Middle frontal gyrus (tissue), 1 donor: ENCODE measurements around the gene OR2AT4.
A peak's percentile ranks its signal among the peaks of the same experiment; 100 is the strongest.
"Not testable (repeated sequence)": the region's sequence is repeated elsewhere in the genome, so short reads cannot be mapped to it uniquely, and the experiment has no call there.

Experiments used
- DNase-seq: peaks from one replicate; pipeline ENCODE4 v3.0.0-alpha.2; 2015; ENCODE audit warnings: low spot score; ENCODE audit errors: extremely low spot score

Gene OR2AT4

GRCh38 chr11:75096456-75097172 is at the start of gene OR2AT4:
Gene OR2AT4 (minus strand): TSS chr11:75096876.
- no peak for DNase-seq

DNA sequence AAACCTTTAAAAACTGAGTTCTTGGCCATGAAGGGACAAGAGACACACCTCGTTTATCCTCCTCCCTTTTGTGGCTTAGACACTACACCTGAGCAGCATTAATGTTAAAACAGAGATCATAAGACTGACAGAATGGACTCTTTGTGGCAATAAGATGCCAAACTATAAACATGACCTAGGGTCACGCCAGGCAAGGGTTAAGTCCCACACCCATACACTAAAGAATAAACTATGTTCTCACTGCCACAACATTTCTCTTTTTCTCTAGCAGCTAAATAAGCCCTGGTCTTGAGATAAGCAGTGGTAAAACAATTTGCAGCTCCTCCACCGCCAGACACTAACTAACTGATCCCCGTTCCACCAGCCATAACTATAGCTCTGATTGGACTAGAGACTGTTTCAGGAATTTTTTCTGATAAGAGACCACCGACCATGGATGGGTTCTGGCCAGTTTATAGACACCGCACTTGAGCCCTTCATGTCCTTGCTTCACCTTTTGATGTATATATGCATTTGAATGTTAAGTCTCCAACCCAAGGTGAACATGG is 49.4 kb upstream of the OR2AT4 start:
- no peak for DNase-seq

- DNase-seq = no peak
These were observed 48.7 kb upstream of the OR2AT4 start for GRCh38 chr11:75145196-75145971.

- no peak for DNase-seq
These were observed 48.0 kb upstream of the OR2AT4 start for GRCh38 chr11:75144716-75145014.

DNA sequence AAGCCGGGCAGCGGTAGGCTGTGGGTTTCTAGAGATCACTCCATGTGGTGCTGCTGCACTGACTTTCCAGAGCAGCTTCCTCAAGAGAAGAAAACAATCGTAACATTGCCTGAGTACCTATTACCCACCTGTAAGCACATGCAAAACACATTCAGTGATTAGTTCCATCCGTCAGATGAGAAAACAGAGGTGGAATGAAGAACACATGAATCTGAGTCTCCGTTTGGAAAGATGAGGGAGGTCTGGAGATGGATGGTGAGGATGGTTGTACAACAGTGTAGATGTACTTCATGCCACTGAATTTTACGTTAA is 46.7 kb upstream of the OR2AT4 start:
- no peak for DNase-seq

DNA sequence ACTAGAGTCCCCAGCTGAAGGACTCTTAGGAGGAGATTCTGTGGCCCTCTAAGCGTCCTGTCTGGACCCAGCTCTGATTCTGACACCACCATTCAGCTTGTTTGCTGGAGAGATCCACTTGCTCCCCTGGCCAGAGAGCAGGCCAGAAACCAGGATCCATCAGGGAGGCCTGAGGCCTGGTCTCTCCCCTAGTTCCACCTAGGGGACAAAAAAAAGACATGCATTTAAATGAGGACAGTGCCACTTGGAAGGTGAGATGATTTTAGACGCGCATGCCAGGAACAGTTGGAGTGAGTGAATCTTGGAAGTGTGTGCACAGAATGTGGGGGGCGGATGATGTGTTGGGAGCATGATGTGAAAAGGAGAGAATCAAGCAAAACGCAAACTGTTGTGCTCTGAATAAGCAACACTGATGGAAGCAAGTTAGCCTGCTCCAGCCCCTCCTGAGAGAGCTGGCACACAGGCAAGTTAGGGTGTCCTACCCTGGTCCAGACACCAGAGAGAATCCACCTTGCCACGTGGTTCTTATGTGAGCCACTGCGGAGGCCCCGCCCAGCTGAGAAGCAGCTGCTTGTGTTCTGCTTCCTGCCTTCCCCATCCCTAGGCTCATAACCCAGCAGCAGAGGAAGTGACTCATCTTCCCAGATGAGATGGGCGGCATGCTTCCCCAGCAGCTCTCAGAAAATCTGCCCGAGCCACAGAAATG is 46.2 kb upstream of the OR2AT4 start:
- peak; percentile 62 for DNase-seq

- no peak for DNase-seq
These were observed 44.5 kb upstream of the OR2AT4 start for GRCh38 chr11:75141166-75141565.

DNA sequence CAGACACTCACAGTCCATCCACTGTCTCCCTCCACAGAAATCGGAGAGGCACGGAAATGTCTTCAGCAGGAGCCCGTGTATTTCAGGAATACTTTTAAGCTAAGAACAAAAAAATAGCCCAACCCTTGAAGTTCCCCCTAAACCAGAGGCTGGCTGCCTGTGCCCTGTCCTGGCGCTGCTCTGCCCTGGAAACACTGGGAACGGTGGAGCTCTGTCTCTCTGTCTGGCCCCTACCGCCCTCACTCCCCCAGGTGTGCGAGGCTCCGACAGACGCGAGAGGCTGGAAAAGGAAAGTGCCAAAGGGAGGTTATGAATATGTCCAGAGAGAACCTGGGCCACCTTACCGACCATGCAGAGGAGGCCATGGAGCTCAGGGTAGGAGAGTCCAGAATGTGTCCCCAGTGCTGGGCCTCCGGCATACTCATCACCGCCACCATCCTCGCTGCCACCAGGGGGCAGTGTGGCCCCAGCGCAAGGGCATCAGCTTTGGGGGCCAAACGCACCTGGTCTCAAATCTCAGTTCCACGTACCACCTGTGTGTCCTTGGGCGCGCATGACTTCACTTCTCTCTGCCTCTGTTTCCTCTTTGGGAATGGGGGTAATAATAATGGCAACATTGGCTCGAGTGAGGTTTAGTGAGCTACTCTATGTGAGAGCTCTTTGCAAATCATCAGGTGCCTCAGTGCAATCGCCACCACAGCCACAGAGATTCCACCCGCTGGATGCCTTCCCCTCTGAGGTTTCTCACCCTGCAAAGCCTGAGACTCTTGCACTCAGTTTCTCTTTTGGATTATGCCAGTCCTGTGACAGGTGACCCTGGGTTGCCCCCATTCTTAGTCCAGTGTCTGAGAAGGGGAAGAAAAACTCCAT is 43.8 kb upstream of the OR2AT4 start:
- no peak for DNase-seq

DNA sequence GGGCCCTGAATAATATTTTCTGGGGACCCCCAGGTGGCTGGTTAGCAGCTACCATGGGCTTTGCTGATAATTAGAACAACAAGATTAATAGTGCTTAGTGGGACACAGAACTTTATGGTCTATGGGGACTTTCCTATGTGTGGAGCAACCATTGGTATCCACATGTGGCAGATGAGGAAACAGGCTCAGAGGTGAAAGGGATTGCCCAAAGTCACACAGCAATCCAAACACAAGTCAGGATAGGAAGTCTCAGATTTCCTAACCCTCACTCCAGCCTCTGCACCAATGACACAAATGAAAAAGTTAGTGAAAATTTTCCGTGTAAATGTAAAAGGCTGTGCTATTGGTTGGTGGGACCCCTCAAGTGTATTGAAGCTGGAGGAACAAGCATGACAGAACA is 39.0 kb upstream of the OR2AT4 start:
- no peak for DNase-seq

- no peak for DNase-seq
These were observed 38.5 kb upstream of the OR2AT4 start for GRCh38 chr11:75135021-75135650.

DNA sequence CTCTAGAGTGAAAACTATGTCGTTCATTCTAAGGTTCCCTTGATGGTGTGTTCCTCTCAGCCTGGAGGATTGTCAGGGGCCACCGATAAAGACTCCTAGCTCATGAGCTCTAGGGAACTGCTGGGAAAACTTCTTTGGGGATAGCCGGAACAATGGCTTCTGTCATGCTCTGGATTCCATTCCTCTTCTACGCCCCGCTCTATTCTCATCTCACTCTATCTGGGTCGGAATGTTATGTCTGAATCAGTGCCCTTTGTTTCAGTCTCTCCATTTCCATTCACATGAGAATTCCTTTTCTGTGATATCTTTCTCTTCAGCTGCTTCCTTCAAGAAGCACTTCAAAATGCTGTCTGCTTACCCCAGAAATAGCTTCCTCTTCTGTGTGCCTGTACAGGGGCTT is 37.3 kb upstream of the OR2AT4 start:
- no peak for DNase-seq

GRCh38 chr11:75132080-75132479 is 35.4 kb upstream of the OR2AT4 start:
- DNase-seq = no peak

DNA sequence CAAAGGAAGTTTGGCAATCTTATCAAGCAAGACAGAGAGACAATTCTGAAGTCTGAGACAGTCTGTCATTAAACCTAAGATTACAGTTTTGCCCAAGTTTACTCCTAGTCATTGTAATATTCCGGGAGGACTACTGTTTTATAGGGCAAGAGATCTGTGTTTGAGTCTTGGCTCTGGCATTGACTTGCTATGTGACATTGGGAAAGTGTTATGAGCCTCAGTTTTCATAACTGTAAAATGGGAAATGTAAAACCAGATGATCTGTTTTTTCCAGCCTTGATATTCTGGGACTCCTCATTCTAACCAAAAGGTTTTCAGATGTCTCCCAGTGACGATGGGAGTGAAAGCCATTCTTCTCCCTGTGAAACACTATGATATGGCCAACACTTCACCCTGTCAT is 29.9 kb upstream of the OR2AT4 start:
- no peak for DNase-seq

GRCh38 chr11:75118577-75118976 is 21.9 kb upstream of the OR2AT4 start:
- no peak for DNase-seq

- no peak for DNase-seq
These were observed 17.8 kb upstream of the OR2AT4 start for GRCh38 chr11:75114465-75114864.

- no peak for DNase-seq
These were observed 16.4 kb upstream of the OR2AT4 start for GRCh38 chr11:75113030-75113429.

DNA sequence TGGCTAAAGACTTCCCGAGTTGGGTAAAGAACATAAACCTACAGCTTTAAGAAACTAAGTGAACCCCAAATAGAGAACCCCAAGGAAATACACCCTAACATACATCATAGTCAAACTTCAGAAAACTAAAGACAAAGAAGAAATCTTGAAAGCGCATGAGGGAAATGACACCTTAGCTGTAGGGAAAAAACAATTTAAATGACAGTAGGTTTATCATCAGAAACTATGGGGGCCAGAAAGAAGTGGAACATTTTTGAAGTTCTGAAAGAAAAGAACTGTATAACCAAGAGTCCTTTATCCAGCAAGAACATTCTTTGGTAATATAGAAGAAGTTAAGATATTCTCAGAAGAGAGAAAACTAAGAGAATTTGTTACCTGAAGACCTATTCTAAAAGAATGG is 15.5 kb upstream of the OR2AT4 start:
- DNase-seq = no peak

DNA sequence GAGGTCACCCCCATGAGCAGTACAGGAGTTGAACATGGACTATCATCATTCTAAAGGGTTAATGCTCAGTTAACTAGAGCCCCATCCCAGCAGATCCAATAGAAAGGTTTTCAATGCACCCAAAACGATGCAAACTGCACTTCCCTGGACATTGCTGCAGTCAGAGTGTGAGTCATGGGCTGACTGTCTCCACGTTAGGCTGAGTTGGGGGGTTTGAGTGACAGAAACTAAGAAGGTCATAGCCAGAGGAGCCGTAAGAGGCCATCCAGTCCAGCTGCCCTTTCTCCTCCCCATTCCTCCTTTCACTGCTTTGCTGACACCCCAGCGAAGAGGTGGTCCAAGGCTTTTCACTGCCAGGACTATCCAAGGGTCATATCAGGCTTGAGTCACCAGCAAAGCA is 10.5 kb upstream of the OR2AT4 start:
- no peak for DNase-seq

DNA sequence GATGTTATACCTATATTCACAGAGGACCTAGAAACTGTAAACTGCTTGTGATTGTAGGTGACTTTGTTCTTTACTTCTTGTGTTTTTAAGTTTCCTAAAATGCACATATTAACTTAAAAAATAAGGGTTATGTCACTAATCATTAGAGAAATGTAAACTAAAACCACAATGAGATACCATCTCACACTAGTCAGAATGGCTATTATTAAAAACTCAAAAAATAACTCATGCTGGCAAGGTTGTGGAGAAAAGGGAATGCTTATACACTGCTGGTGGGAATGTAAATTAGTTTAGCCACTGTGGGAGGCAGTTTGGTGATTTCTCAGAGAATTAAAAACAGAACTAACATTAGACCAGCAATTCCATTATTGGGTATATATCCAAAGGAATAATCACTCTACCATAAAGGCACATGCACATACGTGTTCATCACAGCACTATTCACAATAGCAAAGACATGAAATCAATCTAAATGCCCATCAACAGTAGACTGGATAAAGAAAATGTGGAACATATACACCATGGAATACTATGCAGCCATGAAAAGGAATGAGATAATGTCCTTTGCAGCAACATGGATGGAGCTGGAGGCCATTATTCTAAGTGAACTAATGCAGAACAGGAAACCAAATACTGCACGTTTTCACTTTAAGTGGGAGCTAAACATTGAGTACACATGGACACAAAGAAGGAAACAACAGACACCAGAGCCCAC is 9.4 kb upstream of the OR2AT4 start:
- not testable (repeated sequence) for DNase-seq

DNA sequence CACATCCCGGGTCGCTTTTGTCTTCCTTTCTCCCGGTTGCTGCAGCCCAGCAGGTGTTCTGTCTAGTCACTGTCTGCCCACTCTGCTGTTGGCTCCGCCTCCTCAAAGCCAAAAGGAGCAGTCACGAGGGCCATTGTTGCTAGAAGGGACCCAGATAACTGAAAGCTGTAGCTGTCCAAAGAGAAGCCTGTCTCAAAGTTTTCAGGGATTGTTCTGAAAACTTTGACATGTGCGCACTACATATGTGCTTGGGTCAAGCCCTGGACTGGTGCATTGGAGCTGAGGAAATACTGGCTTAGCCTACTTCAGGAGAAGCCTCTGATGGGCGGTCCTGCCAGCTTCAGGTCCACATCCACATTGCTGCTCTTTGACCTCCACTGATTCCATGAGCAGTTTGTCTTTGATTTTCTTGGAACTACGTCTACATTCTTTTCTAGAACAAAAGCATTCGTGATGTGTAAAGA is 8.8 kb upstream of the OR2AT4 start:
- DNase-seq = no peak
